GM18526 (cell line): ENCODE data around the gene TESMIN.

Source experiments
- POLR2A ChIP-seq: IDR thresholded peaks from 3 replicates; pipeline ENCODE4 v1.6.1; 2011; ENCODE audit not compliant: insufficient read length; ENCODE audit errors: extremely low read depth

TESMIN gene

DNA sequence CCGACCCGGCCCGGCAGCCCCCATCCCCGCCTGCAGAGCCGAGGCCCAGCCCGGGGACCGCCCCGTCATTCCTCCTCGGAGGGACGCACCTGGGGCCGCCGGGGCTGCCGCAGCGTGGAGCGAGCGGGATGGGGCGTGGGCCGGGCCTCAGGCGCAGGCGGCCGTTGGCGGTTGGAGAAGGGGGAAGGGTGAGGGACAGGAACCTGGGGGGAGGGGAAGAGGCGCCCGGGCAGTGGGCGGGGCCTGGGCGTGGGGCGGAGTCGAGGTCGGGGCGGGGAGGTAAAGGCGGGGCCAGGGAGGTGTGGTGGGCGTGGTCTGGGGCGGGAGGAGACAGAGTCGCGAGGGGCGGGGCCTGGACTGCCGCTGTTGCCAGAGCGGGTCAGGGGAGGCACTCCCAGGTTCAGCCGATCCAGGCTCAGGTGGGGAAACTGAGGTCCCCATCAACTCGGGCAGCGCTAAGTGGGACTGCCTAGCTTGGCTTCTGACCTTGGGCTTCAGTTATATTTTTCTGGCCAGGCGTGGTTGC, at the start of gene TESMIN:
TESMIN (minus strand) TSS at position 190 of the 526 bp plus-strand sequence. CDS start 860 bp downstream, outside the sequence.
- peak; percentile 34 for TF ChIP-seq POLR2A

- no peak for TF ChIP-seq POLR2A
Measured at GRCh38 chr11:68798221-68798813, 47.0 kb upstream of the TESMIN start.

- no peak for TF ChIP-seq POLR2A
Measured at GRCh38 chr11:68796801-68797200, 45.5 kb upstream of the TESMIN start.

DNA sequence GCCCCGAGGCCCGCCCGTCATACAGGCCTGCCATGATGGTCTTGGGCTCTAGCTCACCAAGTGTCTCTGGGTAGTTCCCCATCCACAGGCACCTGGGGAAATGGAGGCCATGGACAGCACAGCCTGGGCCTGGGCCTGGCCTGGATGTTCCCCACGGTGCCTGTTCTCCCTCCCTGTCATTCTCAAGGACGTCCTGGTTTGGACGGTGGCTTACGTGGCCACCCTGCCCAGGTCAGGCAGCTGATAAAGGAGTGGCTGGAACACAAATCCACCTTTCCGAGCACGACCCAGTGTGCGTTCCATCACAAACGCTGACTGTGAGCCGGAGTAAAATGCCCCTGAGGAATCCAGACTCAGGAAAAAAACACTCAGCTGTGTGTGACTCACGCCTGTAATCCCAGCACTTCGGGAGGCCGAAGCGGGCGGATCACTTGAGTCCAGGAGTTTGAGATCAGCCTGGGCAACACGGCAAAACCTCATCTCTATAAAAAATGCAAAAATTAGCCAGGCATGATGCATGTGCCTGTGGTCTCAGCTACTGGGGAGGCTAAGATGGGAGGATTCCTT, 41.2 kb upstream of the TESMIN start:
- TF ChIP-seq POLR2A = no peak

DNA sequence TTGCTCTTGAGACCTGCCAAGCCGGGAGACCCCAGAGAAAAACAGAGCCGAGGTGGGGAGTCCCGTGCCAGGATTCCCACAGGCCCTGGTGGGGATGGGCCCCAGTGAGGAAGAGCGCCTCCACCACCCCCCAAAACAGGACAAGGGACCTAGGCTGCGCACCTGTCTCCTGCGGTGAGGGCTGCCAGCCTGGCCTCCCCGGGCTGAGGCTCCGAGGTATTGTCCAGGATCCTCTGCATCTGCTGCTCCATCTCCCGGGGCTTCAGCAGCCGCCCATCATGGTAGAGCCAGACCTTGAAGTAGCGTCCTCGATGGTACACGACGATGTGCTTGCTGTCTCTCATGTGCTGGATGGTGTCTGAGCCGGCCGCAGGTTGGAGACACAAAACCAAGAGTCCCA, 33.3 kb upstream of the TESMIN start:
- TF ChIP-seq POLR2A = no peak

DNA sequence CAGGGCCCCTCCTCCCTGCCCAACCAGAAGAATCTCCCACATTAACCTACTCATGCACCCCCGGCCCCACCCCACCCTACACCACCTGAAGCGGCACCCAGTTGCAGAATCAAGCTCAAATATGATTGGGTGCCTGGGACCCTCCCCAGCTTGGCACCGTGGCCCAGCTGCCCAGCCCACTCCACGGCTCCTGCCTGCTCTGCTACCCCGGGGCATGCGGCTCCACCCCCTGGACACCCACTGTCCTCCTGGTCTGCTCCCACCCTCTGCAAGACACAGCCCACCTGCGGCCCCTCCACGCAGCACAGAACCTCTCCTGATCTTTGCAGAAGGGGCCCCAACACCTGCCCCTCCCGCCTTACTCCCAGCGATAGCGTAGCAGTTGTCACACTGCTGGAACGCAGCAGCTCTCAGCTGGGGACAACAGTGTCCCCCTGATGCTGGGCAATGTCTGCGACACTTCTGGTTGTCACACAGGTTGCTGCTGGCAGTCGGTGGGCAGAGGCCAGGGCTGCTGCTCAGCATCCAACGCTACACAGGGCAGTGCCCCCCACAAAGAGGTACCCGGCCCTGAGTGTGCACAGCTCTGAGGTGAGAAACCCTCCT, 32.0 kb upstream of the TESMIN start:
- no peak for TF ChIP-seq POLR2A

DNA sequence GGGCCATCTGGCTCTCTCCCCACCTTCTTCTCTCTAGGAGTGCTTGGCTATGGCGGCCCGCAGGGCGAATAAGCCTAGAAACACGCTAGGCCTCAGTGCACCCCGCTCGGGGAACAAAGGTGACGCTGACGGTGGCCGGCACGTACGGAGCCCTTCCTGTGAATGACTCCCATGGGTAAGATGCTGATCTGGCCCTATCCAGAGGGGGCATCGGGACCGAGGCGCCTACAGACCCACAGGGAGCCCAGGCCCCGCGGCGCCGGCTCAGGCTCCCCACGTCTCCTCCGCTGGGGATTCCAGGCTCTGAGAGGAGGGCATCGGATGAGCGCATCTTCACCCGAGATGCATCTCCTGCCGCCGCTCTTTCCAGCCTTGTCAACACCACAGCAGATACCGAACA, 31.4 kb upstream of the TESMIN start:
- TF ChIP-seq POLR2A = no peak

DNA sequence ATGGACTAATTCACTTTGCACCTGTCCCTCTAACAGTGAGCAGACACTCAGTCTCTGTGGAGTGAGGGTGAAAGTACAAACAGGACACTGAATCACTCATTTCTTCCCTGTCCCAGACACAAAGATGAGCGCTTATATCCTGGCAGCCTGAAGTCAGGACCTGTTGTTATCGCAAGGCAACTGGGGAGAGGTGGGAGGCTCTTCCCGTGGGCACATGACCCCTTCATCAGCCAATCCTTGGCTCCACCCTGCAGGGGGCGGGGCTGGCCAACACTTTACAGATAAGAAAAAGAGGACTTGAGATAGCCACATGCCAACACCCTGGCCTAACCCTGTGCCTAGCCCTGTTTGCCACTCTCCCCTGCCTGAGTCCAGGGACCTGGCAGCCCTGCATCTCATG, 29.5 kb upstream of the TESMIN start:
- no peak for TF ChIP-seq POLR2A

DNA sequence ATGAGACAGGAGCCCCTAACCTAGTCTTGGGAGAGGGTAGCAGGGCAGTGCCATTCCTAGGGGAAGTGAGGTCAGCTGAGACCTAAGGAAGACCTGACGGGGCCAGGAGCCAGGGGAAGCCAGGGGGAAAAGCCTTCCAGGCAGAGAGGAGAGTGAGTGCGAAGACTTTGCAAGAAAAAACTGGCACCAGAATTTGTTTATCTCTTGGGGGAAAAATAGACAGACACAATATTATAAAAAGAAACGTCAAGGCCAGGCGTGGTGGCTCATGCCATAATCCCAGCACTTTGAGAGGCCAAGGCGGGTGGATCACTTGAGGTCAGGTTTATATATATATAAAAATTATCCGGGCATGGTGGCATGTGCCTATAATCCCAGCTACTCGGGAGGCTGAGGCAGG, 26.9 kb upstream of the TESMIN start:
- no peak for TF ChIP-seq POLR2A

- no peak for TF ChIP-seq POLR2A
Measured at GRCh38 chr11:68776442-68777235, 25.3 kb upstream of the TESMIN start.

DNA sequence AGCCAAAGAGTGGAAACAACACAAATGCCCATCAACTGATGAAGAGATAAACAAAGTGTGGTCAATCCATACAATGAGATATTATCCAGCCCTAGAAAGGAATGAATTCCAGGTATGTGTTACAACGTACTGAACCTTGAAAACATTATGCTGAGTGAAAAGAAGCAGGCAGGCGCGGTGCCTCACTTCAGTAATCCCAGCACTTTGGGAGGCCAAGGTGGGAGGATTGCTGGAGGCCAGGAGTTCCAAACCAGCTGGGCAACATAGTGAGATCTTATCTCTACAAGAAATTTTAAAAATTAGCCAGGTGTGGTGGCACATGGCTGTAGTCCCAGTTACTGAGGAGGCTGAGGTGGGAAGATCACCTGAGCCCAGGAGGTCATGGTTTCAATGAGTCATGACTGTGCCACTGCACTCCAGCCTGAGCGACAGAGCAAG, 24.6 kb upstream of the TESMIN start:
- TF ChIP-seq POLR2A = no peak

DNA sequence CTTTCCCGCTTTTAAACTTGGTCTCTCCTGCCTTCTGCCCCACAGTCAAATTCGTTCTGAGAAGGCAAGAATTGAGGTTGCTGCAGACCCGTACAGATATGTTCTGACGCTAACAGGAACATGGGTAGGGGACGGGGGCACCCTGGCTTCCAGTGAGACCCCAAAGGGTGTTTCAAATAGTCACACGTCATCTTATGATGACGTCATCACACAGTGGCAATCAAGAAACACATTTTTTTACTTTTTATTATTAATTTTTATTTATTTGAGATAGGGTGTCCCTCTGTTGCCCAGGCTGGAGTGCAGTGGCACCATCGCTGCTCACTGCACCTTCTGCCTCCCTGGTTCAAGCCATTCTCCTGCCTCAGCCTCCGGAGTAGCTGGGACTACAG, 22.9 kb upstream of the TESMIN start:
- TF ChIP-seq POLR2A = no peak

DNA sequence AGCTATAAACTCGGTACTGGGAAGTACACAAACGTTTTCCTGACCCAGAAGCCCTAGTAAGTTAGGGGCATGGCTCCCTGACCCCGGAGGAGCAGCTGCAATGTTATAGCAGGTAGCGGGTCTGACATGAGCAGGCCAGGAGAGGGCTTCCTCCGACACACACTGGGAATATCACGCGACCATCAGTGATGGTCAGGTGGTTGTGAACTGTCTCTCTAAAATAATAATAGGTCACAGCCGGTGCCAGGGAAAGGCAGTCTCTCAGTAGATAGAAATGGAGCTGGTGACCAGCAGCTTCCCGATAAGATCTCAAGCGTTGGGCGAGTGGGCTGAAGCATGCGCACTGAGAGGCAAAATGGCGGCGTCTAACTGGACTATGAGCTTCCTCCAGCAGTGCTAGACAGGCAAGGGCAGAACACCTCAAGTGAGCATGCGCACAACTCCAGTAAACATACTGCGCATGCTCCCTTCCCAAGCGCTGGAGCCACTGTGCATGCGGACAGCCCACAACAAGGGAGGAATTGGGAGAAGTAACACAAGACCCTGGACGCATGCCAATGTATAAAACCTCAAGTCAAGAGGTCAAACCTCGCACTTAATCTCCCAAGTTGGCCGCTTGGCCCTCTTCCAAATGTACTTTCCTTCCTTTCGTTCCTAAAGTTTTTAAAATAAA, 22.3 kb upstream of the TESMIN start:
- no peak for TF ChIP-seq POLR2A

- TF ChIP-seq POLR2A = no peak
Measured at GRCh38 chr11:68772936-68773335, 21.6 kb upstream of the TESMIN start.

- no peak for TF ChIP-seq POLR2A
Measured at GRCh38 chr11:68770781-68771180, 19.5 kb upstream of the TESMIN start.
